Dedifferentiated amniotic fluid mesenchymal stem cell (primary cell): ENCODE data around the gene QRICH1.
A peak's percentile ranks its signal among the peaks of the same experiment; 100 is the strongest.

Experiments used
- DNase-seq: peaks from one replicate; pipeline ENCODE4 v3.0.0-alpha.2; 2016; ENCODE audit errors: extremely low spot score

The QRICH1 gene

GRCh38 chr3:48997714-48998637 is 95.9 kb downstream of the QRICH1 start:
- no peak for DNase-seq

GRCh38 chr3:48997102-48997635 is 96.7 kb downstream of the QRICH1 start:
- no peak for DNase-seq

- DNase-seq: no peak
Observed at GRCh38 chr3:48996640-48997039, 97.2 kb downstream of the QRICH1 start.

GRCh38 chr3:48993834-48994233 is 100.0 kb downstream of the QRICH1 start:
- DNase-seq: no peak

- no peak for DNase-seq
Observed at GRCh38 chr3:48991851-48992545, 101.9 kb downstream of the QRICH1 start.

- DNase-seq: no peak
Observed at GRCh38 chr3:48990636-48991469, 103.0 kb downstream of the QRICH1 start.

GRCh38 chr3:48989796-48990635 is 103.9 kb downstream of the QRICH1 start, which contains the start of gene P4HTM:
Gene P4HTM (plus strand): TSS chr3:48990241. CDS start chr3:48990257, 16 bp downstream.
- DNase-seq: peak; percentile 87

- DNase-seq: no peak
Observed at GRCh38 chr3:48989126-48989795, 104.6 kb downstream of the QRICH1 start.

GRCh38 chr3:48985831-48986376 is 108.0 kb downstream of the QRICH1 start:
- DNase-seq: no peak

GRCh38 chr3:48984663-48985062 is 109.2 kb downstream of the QRICH1 start:
- no peak for DNase-seq

GRCh38 chr3:48983096-48983495 is 110.8 kb downstream of the QRICH1 start:
- DNase-seq: no peak

- DNase-seq: no peak
Observed at GRCh38 chr3:48982686-48983085, 111.2 kb downstream of the QRICH1 start.

- DNase-seq: no peak
Observed at GRCh38 chr3:48982016-48982415, 111.9 kb downstream of the QRICH1 start.

- DNase-seq: no peak
Observed at GRCh38 chr3:48980295-48980694, 113.6 kb downstream of the QRICH1 start.
